Caco-2 (cell line): ENCODE results near the gene AOC1. TPM values are rescaled to one million over a fixed set of nuclear protein-coding genes. Genes with fewer than 3 reads are reported as not detected.

Source experiments
- BruUV-seq: library from RNA; stranded (reverse); fragments of 400-500 nt; replicated peaks from 2 replicates; lab custom pipeline; 2021; lab: Mats Ljungman, UMichigan
- CTCF ChIA-PET: fragments of 300-600 bp; sonication (Branson Sonifier 250); formaldehyde crosslinking; loops from one replicate; lab custom pipeline; 2022; ENCODE audit warnings: antibody characterized with exemption; lab: Charles Lee
- POLR2A ChIA-PET: fragments of 300-600 bp; sonication (Branson Sonifier 250); formaldehyde crosslinking; loops from one replicate; lab custom pipeline; 2022; ENCODE audit warnings: antibody characterized with exemption; lab: Charles Lee
- DNase-seq, 2 experiments: peaks; one replicate each; pipeline versions ENCODE4 v3.0.0 to v3.0.0-alpha.2; 2020 to 2022
- H3K27me3 ChIP-seq: replicated peaks from 2 replicates; pipeline ENCODE4 v1.6.0; 2011; ENCODE audit warnings: low read length; ENCODE audit not compliant: control insufficient read depth, insufficient read depth
- H3K36me3 ChIP-seq: 2 replicates; pipeline ENCODE4 v1.5.1; 2011; ENCODE audit warnings: low read length; ENCODE audit not compliant: control insufficient read depth, insufficient read depth
- H3K4me1 ChIP-seq: fragments of 250-450 bp; sonication (Bioruptor Pico); 2 replicates; pipeline ENCODE4 v1.5.1; 2020; ENCODE audit warnings: mild to moderate bottlenecking
- H3K4me3 ChIP-seq: 2 replicates; pipeline ENCODE4 v1.5.1; 2011; ENCODE audit warnings: low read depth, mild to moderate bottlenecking, control low read depth, low read length
- H3K9me3 ChIP-seq: fragments of 250-450 bp; sonication (Bioruptor Pico); 2 replicates; pipeline ENCODE4 v1.5.1; 2020; ENCODE audit warnings: mild to moderate bottlenecking, moderate library complexity
- H3K27ac Mint-ChIP-seq: one replicate; pipeline ENCODE4 v1.8.0; 2022; ENCODE audit warnings: mixed read lengths; ENCODE audit not compliant: unreplicated experiment
- H3K27me3 Mint-ChIP-seq: one replicate; pipeline ENCODE4 v1.8.0; 2022; ENCODE audit warnings: mixed read lengths; ENCODE audit not compliant: insufficient read depth, unreplicated experiment
- H3K36me3 Mint-ChIP-seq: one replicate; pipeline ENCODE4 v1.8.0; 2022; ENCODE audit warnings: mild to moderate bottlenecking, mixed read lengths; ENCODE audit not compliant: insufficient read depth, unreplicated experiment
- H3K4me1 Mint-ChIP-seq: one replicate; pipeline ENCODE4 v1.8.0; 2022; ENCODE audit warnings: low read depth, mixed read lengths; ENCODE audit not compliant: unreplicated experiment
- H3K4me3 Mint-ChIP-seq: one replicate; pipeline ENCODE4 v1.8.0; 2022; ENCODE audit warnings: mild to moderate bottlenecking, moderate library complexity, mixed read lengths; ENCODE audit not compliant: unreplicated experiment
- H3K9me3 Mint-ChIP-seq: one replicate; pipeline ENCODE4 v1.8.0; 2022; ENCODE audit warnings: mixed read lengths; ENCODE audit not compliant: unreplicated experiment
- intact Hi-C: fragments of 100-400 bp; cut with micrococcal nuclease; formaldehyde crosslinking; loops from one replicate; pipeline ENCODE4 v1.10.0; 2022; ENCODE audit not compliant: unreplicated experiment
- total RNA-seq: library from RNA; stranded (reverse); gene quantifications from 2 replicates; pipeline ENCODE4 v1.2.3, GENCODE V29; 2022
- TF ChIP-seq, protein P1 (sequence below), 2 experiments: fragments of 200-600 bp in 1 of 2; IDR thresholded peaks; 1 replicate in 1 of 2; 2 replicates in 1 of 2; pipeline versions ENCODE4 v1.5.1 to v1.8.0; 2011 to 2022; ENCODE audit warnings: antibody characterized with exemption in 1 of 2, control low read depth in 1 of 2, inconsistent platforms in 1 of 2, low read depth in 1 of 2, low read length in 1 of 2, mild to moderate bottlenecking in 1 of 2, moderate library complexity in 1 of 2; ENCODE audit not compliant: insufficient read depth in 1 of 2, severe bottlenecking in 1 of 2, unreplicated experiment in 1 of 2

Gene AOC1
- total RNA-seq, 1 experiment from 2014 or later = 3.5 TPM

GRCh38 chr7:150846291-150847115 lies 5.8 kb upstream of the AOC1 start:
- no peaks in the 10 kb centered on the region for H3K9me3 ChIP-seq
- Mint-ChIP-seq H3K9me3 (no peaks in the 10 kb centered on the region), H3K27me3 (no peaks in the 10 kb centered on the region), H3K4me3 (no peak overlapping the region), H3K4me1 (no peaks in the 10 kb centered on the region), H3K27ac (no peak overlapping the region), H3K36me3 (no peaks in the 10 kb centered on the region)
- CTCF ChIA-PET = no interaction called here
- TF ChIP-seq, protein P1, sequence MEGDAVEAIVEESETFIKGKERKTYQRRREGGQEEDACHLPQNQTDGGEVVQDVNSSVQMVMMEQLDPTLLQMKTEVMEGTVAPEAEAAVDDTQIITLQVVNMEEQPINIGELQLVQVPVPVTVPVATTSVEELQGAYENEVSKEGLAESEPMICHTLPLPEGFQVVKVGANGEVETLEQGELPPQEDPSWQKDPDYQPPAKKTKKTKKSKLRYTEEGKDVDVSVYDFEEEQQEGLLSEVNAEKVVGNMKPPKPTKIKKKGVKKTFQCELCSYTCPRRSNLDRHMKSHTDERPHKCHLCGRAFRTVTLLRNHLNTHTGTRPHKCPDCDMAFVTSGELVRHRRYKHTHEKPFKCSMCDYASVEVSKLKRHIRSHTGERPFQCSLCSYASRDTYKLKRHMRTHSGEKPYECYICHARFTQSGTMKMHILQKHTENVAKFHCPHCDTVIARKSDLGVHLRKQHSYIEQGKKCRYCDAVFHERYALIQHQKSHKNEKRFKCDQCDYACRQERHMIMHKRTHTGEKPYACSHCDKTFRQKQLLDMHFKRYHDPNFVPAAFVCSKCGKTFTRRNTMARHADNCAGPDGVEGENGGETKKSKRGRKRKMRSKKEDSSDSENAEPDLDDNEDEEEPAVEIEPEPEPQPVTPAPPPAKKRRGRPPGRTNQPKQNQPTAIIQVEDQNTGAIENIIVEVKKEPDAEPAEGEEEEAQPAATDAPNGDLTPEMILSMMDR (IDR thresholded peaks at IDR 0.05; ENCODE audit: insufficient read depth in 1 of 2, low read depth in 1 of 2, low read length in 1 of 2, severe bottlenecking in 1 of 2, unreplicated experiment in 1 of 2) = no peak
- no peak overlapping the region for H3K4me3 ChIP-seq
- H3K4me1 ChIP-seq = no peaks in the 10 kb centered on the region
- POLR2A ChIA-PET = no interaction called here
- DNase-seq = no peak
- intact Hi-C loops = no loop called here
- BruUV-seq = no TSS peak
- H3K36me3 ChIP-seq = no peaks in the 10 kb centered on the region
- no peaks in the 10 kb centered on the region for H3K27me3 ChIP-seq

DNA sequence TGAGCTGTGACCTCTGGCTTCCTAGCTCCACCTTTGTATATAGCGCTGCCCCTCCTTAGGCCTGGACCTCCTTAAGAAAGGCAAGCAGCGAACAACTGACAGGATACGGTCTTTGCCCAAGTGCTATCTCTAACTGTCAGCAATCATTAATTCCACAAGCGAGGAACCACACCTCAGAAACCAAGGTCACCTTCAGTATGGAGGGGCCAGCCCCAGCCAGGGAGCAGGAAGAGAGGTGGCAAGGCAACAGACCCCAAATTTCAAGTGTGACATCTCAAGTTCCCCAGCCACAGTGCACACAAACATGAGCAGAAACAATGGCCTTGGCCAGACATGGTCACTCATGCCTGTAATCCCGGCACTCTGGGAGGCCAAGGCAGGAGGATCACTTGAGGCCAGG lies 4.8 kb upstream of the AOC1 start:
- DNase-seq = no peak
- H3K27me3 Mint-ChIP-seq = peaks cover 2% of the 10 kb centered on the region
- CTCF ChIA-PET = no interaction called here
- Histone ChIP-seq H3K4me1 (peaks cover 6% of the 10 kb centered on the region), H3K36me3 (no peaks in the 10 kb centered on the region), H3K4me3 (no peak overlapping the region), H3K9me3 (no peaks in the 10 kb centered on the region), H3K27me3 (no peaks in the 10 kb centered on the region)
- no TSS peak for BruUV-seq
- no peaks in the 10 kb centered on the region for H3K36me3 Mint-ChIP-seq
- TF ChIP-seq, protein P1 (IDR thresholded peaks at IDR 0.05; ENCODE audit: insufficient read depth in 1 of 2, low read depth in 1 of 2, low read length in 1 of 2, severe bottlenecking in 1 of 2, unreplicated experiment in 1 of 2) = no peak
- POLR2A ChIA-PET = no interaction called here
- no peaks in the 10 kb centered on the region for H3K9me3 Mint-ChIP-seq
- H3K4me1 Mint-ChIP-seq = peaks cover 5% of the 10 kb centered on the region
- intact Hi-C loops = no loop called here
- no peak overlapping the region for H3K4me3 Mint-ChIP-seq
- no peak overlapping the region for H3K27ac Mint-ChIP-seq

DNA sequence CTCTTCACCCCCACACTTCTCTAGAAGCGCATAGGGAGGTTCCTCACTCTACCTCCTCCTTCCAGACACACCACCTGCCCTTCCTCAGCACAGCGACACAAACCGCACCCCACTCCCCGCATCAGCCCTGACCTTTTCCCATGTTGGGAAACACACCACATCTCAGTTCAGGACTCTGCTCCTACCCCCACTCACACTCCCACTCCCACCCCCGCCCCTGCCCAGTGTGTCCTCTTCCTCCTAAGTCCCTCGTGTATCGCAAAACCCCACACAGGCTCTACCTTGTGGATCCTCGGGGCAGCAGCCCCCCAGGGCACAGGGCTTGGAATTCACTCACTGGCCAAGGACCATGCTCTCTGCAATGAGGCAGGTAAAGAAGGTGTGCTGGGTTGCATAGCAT lies 4.2 kb upstream of the AOC1 start:
- Mint-ChIP-seq H3K27ac (no peak overlapping the region), H3K9me3 (no peaks in the 10 kb centered on the region), H3K36me3 (no peaks in the 10 kb centered on the region), H3K4me3 (no peak overlapping the region), H3K4me1 (peaks cover 7% of the 10 kb centered on the region), H3K27me3 (peaks cover 2% of the 10 kb centered on the region)
- no peak for DNase-seq
- BruUV-seq = no TSS peak
- Histone ChIP-seq H3K9me3 (no peaks in the 10 kb centered on the region), H3K4me3 (no peak overlapping the region), H3K27me3 (no peaks in the 10 kb centered on the region), H3K36me3 (no peaks in the 10 kb centered on the region), H3K4me1 (peaks cover 10% of the 10 kb centered on the region)
- intact Hi-C loops = no loop called here
- CTCF ChIA-PET = no interaction called here
- POLR2A ChIA-PET = no interaction called here
- TF ChIP-seq, protein P1 (IDR thresholded peaks at IDR 0.05; ENCODE audit: insufficient read depth in 1 of 2, low read depth in 1 of 2, low read length in 1 of 2, severe bottlenecking in 1 of 2, unreplicated experiment in 1 of 2) = no peak
